Vagina (tissue), 2 donors: ENCODE data around the gene CPSF4.

Source experiments
- POLR2AphosphoS5 ChIP-seq, 2 donors: sonication (generic); formaldehyde crosslinking; IDR thresholded peaks; one replicate each; pipeline ENCODE4 v1.9.0; 2017; ENCODE audit warnings: antibody characterized with exemption in 2 of 2, mild to moderate bottlenecking in 2 of 2, low read depth in 1 of 2; ENCODE audit not compliant: insufficient read depth in 1 of 2
- TF ChIP-seq, protein P1 (sequence below), 3 experiments: fragments of 450-650 bp in 2 of 3; fragments of 200-600 bp in 1 of 3; sonication (generic) in 1 of 3; IDR thresholded peaks; one replicate each; pipeline ENCODE4 v1.5.1; 2017 to 2019; ENCODE audit warnings: antibody characterized with exemption in 3 of 3, mild to moderate bottlenecking in 2 of 3, moderate library complexity in 2 of 3

DNA sequence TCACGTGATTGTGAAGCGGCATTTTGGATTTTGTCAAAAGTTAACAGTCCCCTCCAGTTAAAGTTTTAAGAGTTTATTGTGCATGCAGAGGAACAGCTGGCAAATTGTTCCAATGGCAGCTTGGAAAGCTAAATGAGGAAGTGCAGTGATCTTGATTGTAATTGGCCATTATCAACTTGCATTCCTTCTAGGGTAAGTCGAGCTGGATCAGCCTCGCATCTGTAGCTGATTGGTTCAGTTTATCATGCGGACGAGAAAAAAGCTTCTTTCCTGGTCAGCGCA lies 34.5 kb downstream of the CPSF4 start:
- TF ChIP-seq, protein P1, sequence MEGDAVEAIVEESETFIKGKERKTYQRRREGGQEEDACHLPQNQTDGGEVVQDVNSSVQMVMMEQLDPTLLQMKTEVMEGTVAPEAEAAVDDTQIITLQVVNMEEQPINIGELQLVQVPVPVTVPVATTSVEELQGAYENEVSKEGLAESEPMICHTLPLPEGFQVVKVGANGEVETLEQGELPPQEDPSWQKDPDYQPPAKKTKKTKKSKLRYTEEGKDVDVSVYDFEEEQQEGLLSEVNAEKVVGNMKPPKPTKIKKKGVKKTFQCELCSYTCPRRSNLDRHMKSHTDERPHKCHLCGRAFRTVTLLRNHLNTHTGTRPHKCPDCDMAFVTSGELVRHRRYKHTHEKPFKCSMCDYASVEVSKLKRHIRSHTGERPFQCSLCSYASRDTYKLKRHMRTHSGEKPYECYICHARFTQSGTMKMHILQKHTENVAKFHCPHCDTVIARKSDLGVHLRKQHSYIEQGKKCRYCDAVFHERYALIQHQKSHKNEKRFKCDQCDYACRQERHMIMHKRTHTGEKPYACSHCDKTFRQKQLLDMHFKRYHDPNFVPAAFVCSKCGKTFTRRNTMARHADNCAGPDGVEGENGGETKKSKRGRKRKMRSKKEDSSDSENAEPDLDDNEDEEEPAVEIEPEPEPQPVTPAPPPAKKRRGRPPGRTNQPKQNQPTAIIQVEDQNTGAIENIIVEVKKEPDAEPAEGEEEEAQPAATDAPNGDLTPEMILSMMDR (IDR thresholded peaks at IDR 0.05) = no peak
- TF ChIP-seq POLR2AphosphoS5 (IDR thresholded peaks at IDR 0.05; ENCODE audit: insufficient read depth in 1 of 2, low read depth in 1 of 2) = no peak
